SU-DHL-6 (cell line): ENCODE measurements around the gene LRRN2.

Experiments
- CTCF ChIP-seq: fragments of 200-600 bp; sonication (generic); IDR thresholded peaks from one replicate; pipeline ENCODE4 v1.5.1; 2017; ENCODE audit warnings: antibody characterized with exemption, mild to moderate bottlenecking, low read length, moderate library complexity; ENCODE audit not compliant: insufficient read depth, poor library complexity, severe bottlenecking
- EZH2phosphoT487 ChIP-seq: fragments of 200-600 bp; sonication (generic), shearing (Covaris generic); conservative IDR thresholded peaks from 2 replicates; pipeline ENCODE4 v1.6.1; 2018; ENCODE audit warnings: mild to moderate bottlenecking, antibody characterized with exemption, low read length, moderate library complexity, mixed read lengths

GRCh38 chr1:204580862-204581261 lies 104.7 kb downstream of the LRRN2 start:
- no peak for TF ChIP-seq CTCF
- no peak for TF ChIP-seq EZH2phosphoT487
